Kidney (tissue), 14 donors: ENCODE results near the gene SPINT1. TPM values are rescaled to one million over a fixed set of nuclear protein-coding genes. Genes with fewer than 3 reads are reported as not detected.

Source experiments
- DNase-seq, 5 donors: peaks; one replicate each; pipeline ENCODE4 v3.0.0-alpha.2; 2013 to 2020
- FAIRE-seq: peaks from 2 replicates; lab custom pipeline; 2012; peaks lifted over from hg19 to GRCh38; lab: Jason Lieb, UNC
- H3K27ac ChIP-seq, 2 donors: one replicate each; pipeline ENCODE4 v1.7.0; 2013; ENCODE audit warnings: low read depth in 2 of 2, low read length in 2 of 2, inconsistent platforms in 1 of 2
- H3K27me3 ChIP-seq: one replicate; pipeline ENCODE4 v1.7.1; 2013; ENCODE audit warnings: low read length, inconsistent platforms; ENCODE audit not compliant: control insufficient read depth, insufficient read depth
- H3K36me3 ChIP-seq, 3 donors: one replicate each; pipeline versions ENCODE4 v1.7.0 to v1.7.1; 2013; ENCODE audit warnings: low read length in 3 of 3, control low read depth in 1 of 3, inconsistent platforms in 1 of 3; ENCODE audit not compliant: insufficient read depth in 3 of 3, control insufficient read depth in 2 of 3
- H3K4me1 ChIP-seq, 3 donors: one replicate each; pipeline versions ENCODE4 v1.7.0 to v1.7.1; 2013; ENCODE audit warnings: low read length in 3 of 3, inconsistent platforms in 1 of 3, low read depth in 1 of 3; ENCODE audit not compliant: control insufficient read depth in 2 of 3, insufficient read depth in 2 of 3
- H3K4me3 ChIP-seq, 3 donors: one replicate each; pipeline versions ENCODE4 v1.7.0 to v1.8.1; 2013; ENCODE audit warnings: low read length in 3 of 3, control low read depth in 1 of 3, inconsistent platforms in 1 of 3
- H3K9ac ChIP-seq, 3 donors: one replicate each; pipeline versions ENCODE4 v1.7.0 to v1.7.1; 2013; ENCODE audit warnings: low read length in 3 of 3, control low read depth in 1 of 3, inconsistent platforms in 1 of 3
- H3K9me3 ChIP-seq, 3 donors: one replicate each; pipeline versions ENCODE4 v1.7.0 to v1.7.1; 2013; ENCODE audit warnings: low read length in 3 of 3, control low read depth in 1 of 3, inconsistent platforms in 1 of 3; ENCODE audit not compliant: control insufficient read depth in 2 of 3, insufficient read depth in 1 of 3
- intact Hi-C: fragments of 100-400 bp; cut with DNase I; formaldehyde crosslinking; loops from one replicate; pipeline ENCODE4 v1.11.1; 2022
- polyA plus RNA-seq: library from polyadenylated mRNA; stranded (reverse); fragments of 350-450 nt; fragmentation: Illumina TruSeq; extraction: RNeasy Lipid Tissue Mini Kit (QIAGEN cat#74804); gene quantifications from one replicate; pipeline ENCODE4 v1.2.3, GENCODE V29; 2014; ENCODE audit warnings: low read depth, low replicate concordance; ENCODE audit not compliant: insufficient read depth
- total RNA-seq: library from RNA; stranded (reverse); fragmentation: NEBNext Ultra II Directional; extraction: Animal tissue kit (Norgen Biotek cat#: 25700); gene quantifications from one replicate; pipeline ENCODE4 v1.2.1, GENCODE V29; 2021
- TF ChIP-seq, protein P1 (sequence below): IDR thresholded peaks from 3 replicates; pipeline ENCODE4 v1.5.1; 2012; ENCODE audit warnings: mild to moderate bottlenecking, moderate library complexity, borderline replicate concordance; ENCODE audit not compliant: insufficient read depth; ENCODE audit errors: extremely low read depth
- donor health status: control.
- donor health status: control.
- donor health status: control.
- donor health status: control.
- donor health status: control.
- donor health status: DM: yes; HTN: yes; CAD: no.
- donor health status: Normal renal cell carcinoma (clear cell type).

The SPINT1 gene
- total and polyA plus RNA-seq, 2 donors from 2014 or later = 112 to 114 TPM

GRCh38 chr15:40836020-40836419 lies 7.8 kb upstream of the SPINT1 start:
- no peak for FAIRE-seq
- Histone ChIP-seq H3K4me1 (no peaks in the 10 kb centered on the region), H3K27ac (no peak overlapping the region), H3K36me3 (peaks cover 0 to 4% (median 0%) of the 10 kb centered on the region in 3 donors), H3K9ac (no peak overlapping the region), H3K27me3 (no peaks in the 10 kb centered on the region), H3K4me3 (no peak overlapping the region), H3K9me3 (no peaks in the 10 kb centered on the region)
- TF ChIP-seq, protein P1, sequence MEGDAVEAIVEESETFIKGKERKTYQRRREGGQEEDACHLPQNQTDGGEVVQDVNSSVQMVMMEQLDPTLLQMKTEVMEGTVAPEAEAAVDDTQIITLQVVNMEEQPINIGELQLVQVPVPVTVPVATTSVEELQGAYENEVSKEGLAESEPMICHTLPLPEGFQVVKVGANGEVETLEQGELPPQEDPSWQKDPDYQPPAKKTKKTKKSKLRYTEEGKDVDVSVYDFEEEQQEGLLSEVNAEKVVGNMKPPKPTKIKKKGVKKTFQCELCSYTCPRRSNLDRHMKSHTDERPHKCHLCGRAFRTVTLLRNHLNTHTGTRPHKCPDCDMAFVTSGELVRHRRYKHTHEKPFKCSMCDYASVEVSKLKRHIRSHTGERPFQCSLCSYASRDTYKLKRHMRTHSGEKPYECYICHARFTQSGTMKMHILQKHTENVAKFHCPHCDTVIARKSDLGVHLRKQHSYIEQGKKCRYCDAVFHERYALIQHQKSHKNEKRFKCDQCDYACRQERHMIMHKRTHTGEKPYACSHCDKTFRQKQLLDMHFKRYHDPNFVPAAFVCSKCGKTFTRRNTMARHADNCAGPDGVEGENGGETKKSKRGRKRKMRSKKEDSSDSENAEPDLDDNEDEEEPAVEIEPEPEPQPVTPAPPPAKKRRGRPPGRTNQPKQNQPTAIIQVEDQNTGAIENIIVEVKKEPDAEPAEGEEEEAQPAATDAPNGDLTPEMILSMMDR = no peak
- intact Hi-C loops = no loop called here
- DNase-seq = peak in 1 of 5 donors; percentile 11

GRCh38 chr15:40838756-40839155 lies 5.1 kb upstream of the SPINT1 start:
- H3K9me3 ChIP-seq = no peaks in the 10 kb centered on the region
- no peak overlapping the region for H3K9ac ChIP-seq
- no peak overlapping the region for H3K27ac ChIP-seq
- H3K27me3 ChIP-seq = no peaks in the 10 kb centered on the region
- peaks cover 0 to 4% (median 0%) of the 10 kb centered on the region in 3 donors for H3K36me3 ChIP-seq
- TF ChIP-seq, protein P1 = no peak
- H3K4me1 ChIP-seq = peaks cover 0 to 8% (median 7%) of the 10 kb centered on the region in 3 donors
- DNase-seq = peak in 1 of 5 donors; percentile 15
- FAIRE-seq = no peak
- intact Hi-C loops = no loop called here
- H3K4me3 ChIP-seq = no peak overlapping the region

GRCh38 chr15:40841741-40842140 lies 2.1 kb upstream of the SPINT1 start:
- FAIRE-seq = no peak

More at GRCh38 chr15:40841741-40842140, 2.1 kb upstream of the SPINT1 start:
- no peak overlapping the region for H3K9ac ChIP-seq
- intact Hi-C loops = no loop called here
- H3K4me1 ChIP-seq = peaks cover 0 to 23% (median 13%) of the 10 kb centered on the region in 3 donors
- H3K36me3 ChIP-seq = peaks cover 0 to 4% (median 0%) of the 10 kb centered on the region in 3 donors
- no peaks in the 10 kb centered on the region for H3K9me3 ChIP-seq
- no peak overlapping the region for H3K27ac ChIP-seq
- no peak overlapping the region for H3K4me3 ChIP-seq
- H3K27me3 ChIP-seq = no peaks in the 10 kb centered on the region
- TF ChIP-seq, protein P1 = no peak
- DNase-seq = no peak
